Omental fat pad (tissue), 4 donors: Measurements from ENCODE around the gene GLI2. TPM values are rescaled to one million over a fixed set of nuclear protein-coding genes. Genes with fewer than 3 reads are reported as not detected.

ENCODE experiments used
- ATAC-seq: fragments of 150-250 bp; one replicate; pipeline ENCODE4 v1.9.1; 2016; ENCODE audit warnings: mild to moderate bottlenecking, moderate library complexity; ENCODE audit not compliant: low FRiP score
- DNase-seq: peaks from one replicate; pipeline ENCODE4 v3.0.0-alpha.2; 2019; ENCODE audit warnings: low spot score
- total RNA-seq, 4 donors: library from RNA; depleted of rRNA; stranded (reverse); fragments of >200 nt; gene quantifications; one replicate each; pipeline ENCODE4 v1.1.0, GENCODE V29; 2016
- TF ChIP-seq, protein P1 (sequence below), 3 donors: fragments of 450-650 bp; IDR thresholded peaks; one replicate each; pipeline ENCODE4 v1.5.1; 2016 to 2017; ENCODE audit warnings: antibody characterized with exemption in 3 of 3, mild to moderate bottlenecking in 3 of 3, moderate library complexity in 2 of 3

Gene GLI2
- total RNA-seq, 4 donors from 2014 or later, result 1.3 to 2.4 (median 1.4) TPM

- TF ChIP-seq, protein P1, sequence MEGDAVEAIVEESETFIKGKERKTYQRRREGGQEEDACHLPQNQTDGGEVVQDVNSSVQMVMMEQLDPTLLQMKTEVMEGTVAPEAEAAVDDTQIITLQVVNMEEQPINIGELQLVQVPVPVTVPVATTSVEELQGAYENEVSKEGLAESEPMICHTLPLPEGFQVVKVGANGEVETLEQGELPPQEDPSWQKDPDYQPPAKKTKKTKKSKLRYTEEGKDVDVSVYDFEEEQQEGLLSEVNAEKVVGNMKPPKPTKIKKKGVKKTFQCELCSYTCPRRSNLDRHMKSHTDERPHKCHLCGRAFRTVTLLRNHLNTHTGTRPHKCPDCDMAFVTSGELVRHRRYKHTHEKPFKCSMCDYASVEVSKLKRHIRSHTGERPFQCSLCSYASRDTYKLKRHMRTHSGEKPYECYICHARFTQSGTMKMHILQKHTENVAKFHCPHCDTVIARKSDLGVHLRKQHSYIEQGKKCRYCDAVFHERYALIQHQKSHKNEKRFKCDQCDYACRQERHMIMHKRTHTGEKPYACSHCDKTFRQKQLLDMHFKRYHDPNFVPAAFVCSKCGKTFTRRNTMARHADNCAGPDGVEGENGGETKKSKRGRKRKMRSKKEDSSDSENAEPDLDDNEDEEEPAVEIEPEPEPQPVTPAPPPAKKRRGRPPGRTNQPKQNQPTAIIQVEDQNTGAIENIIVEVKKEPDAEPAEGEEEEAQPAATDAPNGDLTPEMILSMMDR (IDR thresholded peaks at IDR 0.05), result no peak
- ATAC-seq, result no peak
- no peak for DNase-seq
Measured at GRCh38 chr2:120770176-120770575, 34.5 kb downstream of the GLI2 start.

DNA sequence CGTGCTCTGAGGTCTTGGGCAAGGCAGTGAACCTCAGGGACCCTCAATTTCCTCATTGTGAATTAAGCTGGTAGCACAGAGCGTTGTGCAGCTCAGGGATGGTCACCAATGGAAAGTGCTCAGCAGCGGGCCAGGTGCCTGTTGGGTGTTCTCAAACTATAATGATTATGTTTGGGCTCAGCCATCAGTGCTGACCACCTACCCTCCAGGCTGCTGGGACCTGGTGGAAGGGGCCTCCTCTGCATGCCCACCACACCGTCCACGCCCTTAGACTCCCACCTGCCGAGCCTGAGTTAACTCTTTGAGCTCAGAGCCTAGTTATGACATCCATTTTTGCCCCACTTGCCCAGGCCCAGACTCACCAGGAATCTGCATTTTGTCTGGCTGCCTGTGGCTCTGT, 35.0 kb downstream of the GLI2 start:
- ATAC-seq (no peak), DNase-seq (no peak)
- TF ChIP-seq, protein P1 (IDR thresholded peaks at IDR 0.05), result no peak

DNA sequence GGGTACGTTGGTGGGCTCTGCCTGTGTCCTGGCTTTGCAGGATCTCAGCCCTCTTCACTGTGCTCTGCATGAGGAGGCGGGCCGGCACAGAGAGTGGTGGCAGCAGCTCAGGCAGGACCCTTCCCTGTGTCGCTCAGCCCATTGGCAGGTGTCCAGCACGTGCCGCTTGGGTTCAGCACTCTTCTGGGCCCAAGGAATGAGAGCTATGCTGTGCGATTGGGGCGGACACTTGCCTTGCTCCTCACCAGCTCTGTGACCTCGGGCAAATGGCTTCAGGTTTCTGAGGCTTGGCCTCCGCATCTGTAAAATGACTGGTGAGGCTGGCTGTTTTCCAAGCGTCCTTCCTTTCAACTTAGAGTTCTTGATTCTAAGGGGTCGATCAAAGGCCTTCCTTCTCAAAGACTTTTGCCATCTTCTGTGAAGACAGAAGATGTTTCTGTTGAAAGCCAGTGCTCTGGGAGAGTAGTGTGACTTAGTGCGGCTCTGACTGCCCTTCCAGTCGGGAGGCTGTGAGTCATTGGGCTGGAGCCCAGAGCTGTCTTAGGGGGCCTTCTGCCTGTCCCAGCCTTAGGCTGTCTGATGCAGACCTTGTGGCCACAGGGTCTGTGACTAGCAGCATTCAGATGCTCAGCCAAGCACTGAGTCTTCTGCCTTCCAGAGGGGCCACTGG, 35.6 kb downstream of the GLI2 start:
- ATAC-seq, result peak; percentile 65
- DNase-seq, result no peak
- TF ChIP-seq, protein P1 (IDR thresholded peaks at IDR 0.05), result no peak

GRCh38 chr2:120771781-120772208, 36.1 kb downstream of the GLI2 start:
- ATAC-seq, result no peak
- DNase-seq, result no peak
- TF ChIP-seq, protein P1 (IDR thresholded peaks at IDR 0.05), result no peak

- DNase-seq (no peak), ATAC-seq (no peak)
- TF ChIP-seq, protein P1 (IDR thresholded peaks at IDR 0.05), result no peak
Measured at GRCh38 chr2:120772261-120772660, 36.6 kb downstream of the GLI2 start.

GRCh38 chr2:120773186-120773800, 37.6 kb downstream of the GLI2 start:
- TF ChIP-seq, protein P1 (IDR thresholded peaks at IDR 0.05), result no peak
- ATAC-seq, result no peak
- no peak for DNase-seq
